ENCODE results near the gene BCAN. TPM values are rescaled to one million over a fixed set of nuclear protein-coding genes. Genes with fewer than 3 reads are reported as not detected.

The BCAN gene
- polyA plus RNA-seq, 2 of the 4 experiments (the other 2 are of a cell fraction) = not detected

DNA sequence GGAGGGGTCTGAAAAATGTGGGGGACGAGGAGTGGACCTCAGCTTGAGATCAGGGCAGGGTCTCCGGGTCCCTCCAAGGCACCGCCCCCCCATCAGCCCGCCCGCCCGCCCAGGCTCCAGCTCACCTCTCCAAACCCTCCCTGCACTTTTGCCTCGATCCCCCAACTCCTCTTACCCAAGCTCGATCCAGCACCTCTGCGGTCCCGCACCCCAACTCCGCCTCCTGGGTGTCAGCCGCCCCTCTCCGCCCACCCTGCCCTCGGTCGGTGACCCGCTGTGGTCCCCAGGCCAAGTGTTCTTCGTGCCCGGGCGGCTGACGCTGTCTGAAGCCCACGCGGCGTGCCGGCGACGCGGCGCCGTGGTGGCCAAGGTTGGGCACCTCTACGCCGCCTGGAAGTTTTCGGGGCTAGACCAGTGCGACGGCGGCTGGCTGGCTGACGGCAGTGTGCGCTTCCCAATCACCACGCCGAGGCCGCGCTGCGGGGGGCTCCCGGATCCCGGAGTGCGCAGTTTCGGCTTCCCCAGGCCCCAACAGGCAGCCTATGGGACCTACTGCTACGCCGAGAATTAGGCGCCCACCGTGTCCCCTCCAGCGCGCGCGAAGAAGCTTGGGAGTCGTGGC, 17.0 kb upstream of the BCAN start:
- H3K4me2 ChIP-seq = peak overlapping the region; percentile 94
- peak; percentile 35 to 45 for ATAC-seq

DNA sequence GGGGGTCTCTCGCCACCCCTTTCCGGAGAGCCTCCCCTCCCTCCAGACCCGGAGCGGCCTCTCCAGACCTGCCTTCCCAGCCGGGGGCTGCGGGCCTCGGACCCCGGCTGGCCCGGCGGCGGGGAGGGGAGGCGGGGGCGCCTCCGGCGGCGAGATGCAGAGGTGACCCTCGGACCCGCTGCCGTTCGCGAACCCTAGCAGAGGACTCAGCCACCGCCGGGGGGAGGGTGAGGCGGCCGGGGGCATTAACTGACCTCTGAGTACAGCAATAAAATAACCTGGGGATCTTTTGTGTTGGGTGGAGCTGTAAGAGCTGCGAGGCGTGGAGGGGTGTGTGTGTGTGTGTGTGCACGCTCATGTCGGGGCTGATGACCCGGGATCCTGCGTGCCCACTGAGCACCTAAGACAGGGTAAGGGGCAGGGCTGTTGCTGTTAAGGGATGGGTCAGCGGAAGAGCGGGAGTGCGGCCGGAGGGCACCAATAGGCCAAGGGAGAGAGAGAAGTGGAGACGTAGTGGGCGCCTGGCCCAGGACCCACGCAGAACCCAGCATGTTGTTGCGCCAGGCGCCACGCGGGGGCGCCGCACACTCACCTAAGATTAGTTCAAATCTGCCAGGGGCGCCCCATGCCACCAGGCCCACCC, 16.4 kb upstream of the BCAN start:
- CTCF ChIA-PET = interaction anchor here (0.6 to 25.7 kb wide), 17 partner anchors 9 to 387 kb away, joined by 3 to 495 read pairs (median 11); partner anchors contain the start of genes BCAN, CRABP2, HAPLN2 and NES
- peak in 1 of 2 experiments; percentile 61 for DNase-seq (ENCODE audit: low read depth in 1 of 2, low spot score in 1 of 2)
- POLR2A ChIA-PET = interaction anchor here (1.5 kb wide), 1 partner anchor 52 kb away, joined by 3 read pairs; no protein-coding TSS in a partner anchor
- H3K4me3 ChIP-seq = peak overlapping the region; percentile 49
- peak; percentile 27 to 64 for ATAC-seq
- peak overlapping the region; percentile 94 for H3K4me2 ChIP-seq
- H3K27ac ChIP-seq = peak overlapping the region; percentile 3 to 76; a peak in 3 of 6 replicates
- no peaks in the 10 kb centered on the region for H3K9me3 ChIP-seq
- under 1% methylated on average over 26 of the region's 45 CpGs for WGBS (ENCODE audit: missing lambda C conversion rate)
- peaks cover 12% of the 10 kb centered on the region for H3K4me1 ChIP-seq
- TF ChIP-seq RAD21 (conservative IDR thresholded peaks at IDR 0.05 in 1 of 2, IDR thresholded peaks at IDR 0.05 in 1 of 2) (peak; percentile 65 to 72), EHMT2 (IDR thresholded peaks at IDR 0.05; ENCODE audit: low read depth) (no peak), BHLHE40 (IDR thresholded peaks at IDR 0.05; ENCODE audit: low read depth, low read length) (no peak), SREBF2 (IDR thresholded peaks at IDR 0.05) (no peak), RCOR1 (IDR thresholded peaks at IDR 0.05; ENCODE audit: low read depth, low read length) (no peak), SMC3 (IDR thresholded peaks at IDR 0.05) (peak; percentile 49)
- TF ChIP-seq, protein P1, sequence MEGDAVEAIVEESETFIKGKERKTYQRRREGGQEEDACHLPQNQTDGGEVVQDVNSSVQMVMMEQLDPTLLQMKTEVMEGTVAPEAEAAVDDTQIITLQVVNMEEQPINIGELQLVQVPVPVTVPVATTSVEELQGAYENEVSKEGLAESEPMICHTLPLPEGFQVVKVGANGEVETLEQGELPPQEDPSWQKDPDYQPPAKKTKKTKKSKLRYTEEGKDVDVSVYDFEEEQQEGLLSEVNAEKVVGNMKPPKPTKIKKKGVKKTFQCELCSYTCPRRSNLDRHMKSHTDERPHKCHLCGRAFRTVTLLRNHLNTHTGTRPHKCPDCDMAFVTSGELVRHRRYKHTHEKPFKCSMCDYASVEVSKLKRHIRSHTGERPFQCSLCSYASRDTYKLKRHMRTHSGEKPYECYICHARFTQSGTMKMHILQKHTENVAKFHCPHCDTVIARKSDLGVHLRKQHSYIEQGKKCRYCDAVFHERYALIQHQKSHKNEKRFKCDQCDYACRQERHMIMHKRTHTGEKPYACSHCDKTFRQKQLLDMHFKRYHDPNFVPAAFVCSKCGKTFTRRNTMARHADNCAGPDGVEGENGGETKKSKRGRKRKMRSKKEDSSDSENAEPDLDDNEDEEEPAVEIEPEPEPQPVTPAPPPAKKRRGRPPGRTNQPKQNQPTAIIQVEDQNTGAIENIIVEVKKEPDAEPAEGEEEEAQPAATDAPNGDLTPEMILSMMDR (IDR thresholded peaks at IDR 0.05) = peak; percentile 80
- FAIRE-seq = no peak

More for the DNA sequence above, 17.0 kb upstream of the BCAN start:
- TF ChIP-seq KDM1A (IDR thresholded peaks at IDR 0.05; ENCODE audit: low read depth) = no peak
- no peak for TF ChIP-seq POLR2A (IDR thresholded peaks at IDR 0.05; ENCODE audit: low read length)
- TF ChIP-seq, protein P2, sequence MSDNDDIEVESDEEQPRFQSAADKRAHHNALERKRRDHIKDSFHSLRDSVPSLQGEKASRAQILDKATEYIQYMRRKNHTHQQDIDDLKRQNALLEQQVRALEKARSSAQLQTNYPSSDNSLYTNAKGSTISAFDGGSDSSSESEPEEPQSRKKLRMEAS (IDR thresholded peaks at IDR 0.05) = peak; percentile 16; the same call in 1 of the 2 replicates
- TF ChIP-seq RNF2 (IDR thresholded peaks at IDR 0.05; ENCODE audit: borderline replicate concordance, low read depth) = peak; percentile 54; the same call in 1 of the 2 replicates
- peak overlapping the region; percentile 49 for H3K4me3 ChIP-seq
- WGBS (ENCODE audit: missing lambda C conversion rate) = 8% methylated on average over 6 of the region's 55 CpGs
- FAIRE-seq (no peak), DNase-seq (ENCODE audit: low read depth in 1 of 2, low spot score in 1 of 2) (no peak)
- no peaks in the 10 kb centered on the region for H3K9me3 ChIP-seq
- ChIA-PET POLR2A (interaction anchor here (0.9 to 1.5 kb wide), 4 partner anchors 53 to 124 kb away, joined by 3 to 6 read pairs (median 4); partner anchors contain the start of genes ISG20L2 and METTL25B), CTCF (interaction anchor here (0.6 to 25.7 kb wide), 24 partner anchors 10 to 388 kb away, joined by 3 to 495 read pairs (median 6); partner anchors contain the start of genes BCAN, CRABP2, HAPLN2 and HDGF)
- peaks cover 12% of the 10 kb centered on the region for H3K4me1 ChIP-seq
- peak overlapping the region; percentile 3 to 76; a peak in 4 of 6 replicates for H3K27ac ChIP-seq

DNA sequence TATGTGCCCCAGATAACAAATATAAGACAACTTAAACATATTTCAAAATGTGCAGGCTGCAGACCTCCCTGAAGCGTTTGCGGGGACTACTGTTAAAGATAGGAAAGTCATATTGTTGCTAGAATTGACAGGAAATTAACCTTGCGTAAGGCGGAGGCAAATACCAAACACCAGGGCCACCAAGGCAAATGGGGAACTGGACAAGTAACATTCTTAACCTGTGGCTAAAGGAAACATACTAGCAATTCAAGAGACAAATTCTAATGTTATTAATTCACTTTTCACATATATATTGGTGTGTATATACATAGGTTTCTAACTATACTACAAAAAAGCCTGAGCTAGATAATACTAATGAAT, 15.9 kb upstream of the BCAN start:
- H3K27ac ChIP-seq = no peak overlapping the region
- CTCF ChIA-PET = interaction anchor here (0.7 to 25.7 kb wide), 21 partner anchors 8 to 302 kb away, joined by 3 to 495 read pairs (median 6); partner anchors contain the start of genes BCAN, CRABP2, HAPLN2 and NAXE
- ATAC-seq (no peak), FAIRE-seq (no peak), DNase-seq (ENCODE audit: low read depth in 1 of 2, low spot score in 1 of 2) (no peak)
- 49% methylated on average over 4 of the region's 4 CpGs for WGBS (ENCODE audit: missing lambda C conversion rate)
- TF ChIP-seq BHLHE40 (IDR thresholded peaks at IDR 0.05; ENCODE audit: low read depth, low read length) = no peak
- TF ChIP-seq RFX5 (IDR thresholded peaks at IDR 0.05) = no peak
- no peak for TF ChIP-seq FOSB (CRISPR knock-in tag; IDR thresholded peaks at IDR 0.05)
- TF ChIP-seq EHF (CRISPR knock-in tag; IDR thresholded peaks at IDR 0.05) = no peak
- TF ChIP-seq SMC3 (IDR thresholded peaks at IDR 0.05) = no peak
- no peak for TF ChIP-seq ESRRA (IDR thresholded peaks at IDR 0.05; ENCODE audit: borderline replicate concordance, low read length)
- no peak for TF ChIP-seq HDAC2 (IDR thresholded peaks at IDR 0.05)
- TF ChIP-seq HOXB13 (CRISPR knock-in tag; IDR thresholded peaks at IDR 0.05; ENCODE audit: low read depth) = no peak
- no peak for TF ChIP-seq ZNF302 (CRISPR knock-in tag; IDR thresholded peaks at IDR 0.05)
- POLR2A ChIA-PET = no interaction called here
- H3K4me3 ChIP-seq = no peak overlapping the region; the same call in 2 of the 3 replicates
- peaks cover 12% of the 10 kb centered on the region for H3K4me1 ChIP-seq
- peak overlapping the region; percentile 94; the same call in 1 of the 3 replicates for H3K4me2 ChIP-seq
- H3K9me3 ChIP-seq = no peaks in the 10 kb centered on the region

Data from A549 (cell line).